HG03045 (cell line): ENCODE measurements around the gene NYAP1.
"Not testable (repeated sequence)": the region's sequence is repeated elsewhere in the genome, so short reads cannot be mapped to it uniquely, and the experiment has no call there.

Experiments
- ATAC-seq: cut with Tn5 transposase; IDR thresholded peaks from one replicate; pipeline ENCODE4 v1.9.1; 2021; ENCODE audit warnings: mild to moderate bottlenecking, moderate library complexity; ENCODE audit not compliant: unreplicated experiment

Gene NYAP1

DNA sequence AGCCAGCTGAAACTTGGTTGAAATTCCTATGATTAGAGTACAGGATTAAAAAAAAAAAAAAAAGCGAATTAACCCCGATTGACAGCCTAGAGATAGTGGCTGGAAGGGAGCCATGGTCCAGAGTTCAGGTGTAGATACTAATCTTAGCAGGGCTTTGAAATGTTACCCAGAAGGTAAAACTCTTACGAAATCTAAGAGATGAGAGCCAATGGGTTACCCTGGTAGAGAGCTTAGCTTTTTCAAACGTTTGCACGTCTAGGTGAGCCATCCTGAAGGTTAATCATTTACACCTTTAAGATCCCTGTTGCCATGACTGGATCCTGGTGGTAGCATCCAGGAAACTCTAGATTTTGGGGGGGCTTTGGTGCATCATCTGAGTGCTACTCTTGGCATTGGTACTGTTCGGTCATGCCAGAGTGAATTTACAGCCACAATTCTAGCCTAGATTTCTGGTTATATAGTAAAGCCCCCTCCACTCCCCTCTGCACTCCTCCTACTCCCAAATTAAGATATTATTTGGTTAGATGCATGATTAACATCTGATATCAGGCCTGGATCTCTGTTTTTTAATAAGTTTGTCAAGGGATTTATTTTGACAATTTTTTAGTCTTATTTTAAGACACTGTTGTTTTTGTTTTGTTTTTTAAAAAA, 56.5 kb downstream of the NYAP1 start:
- no peak for ATAC-seq

- not testable (repeated sequence) for ATAC-seq
Observed at GRCh38 chr7:100541309-100541708, 57.6 kb downstream of the NYAP1 start.

- ATAC-seq: no peak
Observed at GRCh38 chr7:100543586-100543985, 59.9 kb downstream of the NYAP1 start.

DNA sequence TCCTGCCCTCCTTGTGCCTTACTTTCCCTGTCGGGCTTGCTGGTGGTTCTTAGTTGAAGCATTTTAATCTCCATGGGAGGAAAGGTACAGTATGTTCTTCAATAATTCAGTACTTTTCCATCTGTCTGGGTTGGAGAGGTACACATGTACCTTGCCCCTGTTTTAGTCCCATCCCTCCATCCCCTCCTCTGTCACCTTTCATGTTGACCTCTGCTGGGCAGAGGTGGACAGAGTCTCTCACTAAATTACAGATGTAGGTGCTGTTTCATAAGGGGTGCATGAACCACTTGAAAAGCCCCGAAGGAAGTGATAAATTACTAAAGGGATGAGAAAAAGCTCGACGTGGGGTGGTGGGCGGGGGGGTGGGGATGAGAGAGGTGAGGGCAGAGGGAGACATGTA, 60.7 kb downstream of the NYAP1 start:
- no peak for ATAC-seq
